ENCODE data around the gene EDARADD. TPM values are rescaled to one million over a fixed set of nuclear protein-coding genes. Genes with fewer than 3 reads are reported as not detected.

The EDARADD gene
- total RNA-seq, 1 experiment from 2014 or later, result 0.15 TPM

- Histone ChIP-seq H3K9me3 (ENCODE audit: low read depth, low read length, poor library complexity, severe bottlenecking) (no peaks in the 10 kb centered on the region), H3K4me1 (ENCODE audit: insufficient read depth, low read length, poor library complexity, severe bottlenecking) (no peaks in the 10 kb centered on the region), H3K36me3 (ENCODE audit: insufficient read depth, low read length, poor library complexity, severe bottlenecking) (no peaks in the 10 kb centered on the region), H3K27ac (ENCODE audit: low read depth, low read length, poor library complexity, severe bottlenecking) (no peak overlapping the region), H3K4me3 (ENCODE audit: low read depth, low read length, poor library complexity, severe bottlenecking) (no peak overlapping the region), H3K27me3 (replicated peaks; ENCODE audit: insufficient read depth, low read depth, low read length, poor library complexity) (no peaks in the 10 kb centered on the region)
- intact Hi-C loops (cut with micrococcal nuclease; ENCODE audit: unreplicated experiment), result no loop called here
- DNase-seq (ENCODE audit: low spot score), result no peak
- POLR2A ChIA-PET (ENCODE audit: low non-redundant PET), result no interaction called here
- CTCF ChIA-PET, result no interaction called here
- BruUV-seq (replicated peaks), result no TSS peak
- TF ChIP-seq CTCF (conservative IDR thresholded peaks at IDR 0.05; ENCODE audit: low read depth, low read length) (no peak), EZH2 (IDR thresholded peaks at IDR 0.05; ENCODE audit: borderline replicate concordance, low read depth, low read length, poor library complexity, severe bottlenecking) (no peak)
Measured at GRCh38 chr1:236433819-236434315, 39.8 kb downstream of the EDARADD start.

GRCh38 chr1:236438614-236439013 is 44.5 kb downstream of the EDARADD start:
- CTCF ChIA-PET, result no interaction called here
- DNase-seq (ENCODE audit: low spot score), result no peak
- H3K4me3 ChIP-seq (ENCODE audit: low read depth, low read length, poor library complexity, severe bottlenecking), result no peak overlapping the region
- no peaks in the 10 kb centered on the region for H3K4me1 ChIP-seq (ENCODE audit: insufficient read depth, low read length, poor library complexity, severe bottlenecking)
- POLR2A ChIA-PET (ENCODE audit: low non-redundant PET), result no interaction called here
- BruUV-seq (replicated peaks), result no TSS peak
- H3K36me3 ChIP-seq (ENCODE audit: insufficient read depth, low read length, poor library complexity, severe bottlenecking), result no peaks in the 10 kb centered on the region
- H3K27ac ChIP-seq (ENCODE audit: low read depth, low read length, poor library complexity, severe bottlenecking), result no peak overlapping the region
- H3K27me3 ChIP-seq (replicated peaks; ENCODE audit: insufficient read depth, low read depth, low read length, poor library complexity), result no peaks in the 10 kb centered on the region
- intact Hi-C loops (cut with micrococcal nuclease; ENCODE audit: unreplicated experiment), result no loop called here
- TF ChIP-seq EZH2 (IDR thresholded peaks at IDR 0.05; ENCODE audit: borderline replicate concordance, low read depth, low read length, poor library complexity, severe bottlenecking), result no peak
- TF ChIP-seq CTCF (conservative IDR thresholded peaks at IDR 0.05; ENCODE audit: low read depth, low read length), result no peak
- H3K9me3 ChIP-seq (ENCODE audit: low read depth, low read length, poor library complexity, severe bottlenecking), result no peaks in the 10 kb centered on the region

GRCh38 chr1:236440373-236440772 is 46.3 kb downstream of the EDARADD start:
- no peak for DNase-seq (ENCODE audit: low spot score)
- Histone ChIP-seq H3K4me3 (ENCODE audit: low read depth, low read length, poor library complexity, severe bottlenecking) (no peak overlapping the region), H3K4me1 (ENCODE audit: insufficient read depth, low read length, poor library complexity, severe bottlenecking) (no peaks in the 10 kb centered on the region), H3K27ac (ENCODE audit: low read depth, low read length, poor library complexity, severe bottlenecking) (no peak overlapping the region), H3K36me3 (ENCODE audit: insufficient read depth, low read length, poor library complexity, severe bottlenecking) (no peaks in the 10 kb centered on the region), H3K27me3 (replicated peaks; ENCODE audit: insufficient read depth, low read depth, low read length, poor library complexity) (no peaks in the 10 kb centered on the region), H3K9me3 (ENCODE audit: low read depth, low read length, poor library complexity, severe bottlenecking) (no peaks in the 10 kb centered on the region)
- ChIA-PET CTCF (no interaction called here), POLR2A (ENCODE audit: low non-redundant PET) (no interaction called here)
- intact Hi-C loops (cut with micrococcal nuclease; ENCODE audit: unreplicated experiment), result no loop called here
- no TSS peak for BruUV-seq (replicated peaks)
- no peak for TF ChIP-seq EZH2 (IDR thresholded peaks at IDR 0.05; ENCODE audit: borderline replicate concordance, low read depth, low read length, poor library complexity, severe bottlenecking)
- no peak for TF ChIP-seq CTCF (conservative IDR thresholded peaks at IDR 0.05; ENCODE audit: low read depth, low read length)

Measured in A673 (cell line).